Liver (tissue), 9 donors: ENCODE results near the gene SESN3. TPM values are rescaled to one million over a fixed set of nuclear protein-coding genes. Genes with fewer than 3 reads are reported as not detected.

ENCODE experiments used
- DNase-seq: peaks from one replicate; pipeline ENCODE4 v3.0.0-alpha.2; 2017; ENCODE audit warnings: low spot score
- H3K27ac ChIP-seq, 2 donors: one replicate each; pipeline ENCODE4 v1.7.0; 2013; ENCODE audit warnings: inconsistent platforms in 2 of 2, low read length in 2 of 2, control low read depth in 1 of 2, low read depth in 1 of 2, mild to moderate bottlenecking in 1 of 2
- H3K27me3 ChIP-seq, 4 donors: one replicate each; pipeline versions ENCODE4 v1.6.1 to v1.7.0; 2013; ENCODE audit warnings: low read length in 3 of 4, inconsistent platforms in 1 of 4, mild to moderate bottlenecking in 1 of 4, moderate library complexity in 1 of 4; ENCODE audit not compliant: control insufficient read depth in 4 of 4, insufficient read depth in 4 of 4
- H3K36me3 ChIP-seq, 4 donors: one replicate each; pipeline versions ENCODE4 v1.6.1 to v1.7.0; 2013; ENCODE audit warnings: low read length in 3 of 4, mild to moderate bottlenecking in 3 of 4, low read depth in 1 of 4, moderate library complexity in 1 of 4; ENCODE audit not compliant: control insufficient read depth in 4 of 4, insufficient read depth in 3 of 4
- H3K4me1 ChIP-seq, 4 donors: one replicate each; pipeline versions ENCODE4 v1.6.1 to v1.7.0; 2013; ENCODE audit warnings: low read length in 3 of 4, mild to moderate bottlenecking in 3 of 4, moderate library complexity in 1 of 4; ENCODE audit not compliant: control insufficient read depth in 4 of 4, insufficient read depth in 4 of 4
- H3K4me3 ChIP-seq, 3 donors: one replicate each; pipeline versions ENCODE4 v1.6.1 to v1.7.0; 2013; ENCODE audit warnings: low read length in 3 of 3, control low read depth in 1 of 3, low read depth in 1 of 3, mild to moderate bottlenecking in 1 of 3
- H3K9ac ChIP-seq, 2 donors: one replicate each; pipeline ENCODE4 v1.7.0; 2013; ENCODE audit warnings: low read length in 2 of 2, mild to moderate bottlenecking in 2 of 2, moderate library complexity in 2 of 2, control low read depth in 1 of 2, low read depth in 1 of 2
- H3K9me3 ChIP-seq, 4 donors: one replicate each; pipeline versions ENCODE4 v1.6.1 to v1.7.0; 2013; ENCODE audit warnings: low read length in 3 of 4; ENCODE audit not compliant: control insufficient read depth in 4 of 4
- ATF3 ChIP-seq: IDR thresholded peaks from 2 replicates; pipeline ENCODE4 v1.6.1; 2016; ENCODE audit warnings: antibody characterized with exemption
- CTCF ChIP-seq: fragments of 150-350 bp; IDR thresholded peaks from 2 replicates; pipeline ENCODE4 v1.5.1; 2017; ENCODE audit warnings: improper control_type of control experiment, low read depth, low read length; ENCODE audit not compliant: missing input control
- EGR1 ChIP-seq, 2 donors: IDR thresholded peaks; 2 replicates each; pipeline ENCODE4 v1.6.1; 2016 to 2018; ENCODE audit warnings: antibody characterized with exemption in 2 of 2, low read depth in 2 of 2
- FOXA1 ChIP-seq: IDR thresholded peaks from 2 replicates; pipeline ENCODE4 v1.6.1; 2016; ENCODE audit warnings: antibody characterized with exemption
- FOXA2 ChIP-seq: IDR thresholded peaks from 2 replicates; pipeline ENCODE4 v1.6.1; 2016; ENCODE audit warnings: antibody characterized with exemption
- GABPA ChIP-seq, 2 donors: IDR thresholded peaks in 1 of 2; conservative IDR thresholded peaks in 1 of 2; 2 replicates each; pipeline ENCODE4 v1.6.1; 2016; ENCODE audit warnings: antibody characterized with exemption in 2 of 2, mild to moderate bottlenecking in 1 of 2, moderate library complexity in 1 of 2
- HNF4A ChIP-seq, 2 donors: conservative IDR thresholded peaks; 2 replicates each; pipeline ENCODE4 v1.6.1; 2016; ENCODE audit warnings: antibody characterized with exemption in 2 of 2, mild to moderate bottlenecking in 2 of 2
- HNF4G ChIP-seq: IDR thresholded peaks from 2 replicates; pipeline ENCODE4 v1.6.1; 2016; ENCODE audit warnings: antibody characterized with exemption
- JUND ChIP-seq, 2 donors: IDR thresholded peaks; 2 replicates each; pipeline ENCODE4 v1.6.1; 2016; ENCODE audit warnings: antibody characterized with exemption in 2 of 2
- MAX ChIP-seq: IDR thresholded peaks from 2 replicates; pipeline ENCODE4 v1.6.1; 2016; ENCODE audit warnings: antibody characterized with exemption
- NR2F2 ChIP-seq: IDR thresholded peaks from 2 replicates; pipeline ENCODE4 v1.6.1; 2016; ENCODE audit warnings: antibody characterized with exemption
- RAD21 ChIP-seq, 2 donors: IDR thresholded peaks; 2 replicates each; pipeline ENCODE4 v1.6.1; 2016; ENCODE audit warnings: antibody characterized with exemption in 2 of 2, mild to moderate bottlenecking in 2 of 2
- REST ChIP-seq: IDR thresholded peaks from 2 replicates; pipeline ENCODE4 v1.6.1; 2016; ENCODE audit warnings: antibody characterized with exemption, mild to moderate bottlenecking
- RXRA ChIP-seq, 2 donors: IDR thresholded peaks; 2 replicates each; pipeline ENCODE4 v1.6.1; 2017 to 2018; ENCODE audit warnings: antibody characterized with exemption in 2 of 2, mild to moderate bottlenecking in 1 of 2
- SP1 ChIP-seq: IDR thresholded peaks from 2 replicates; pipeline ENCODE4 v1.6.1; 2018; ENCODE audit warnings: antibody characterized with exemption, mild to moderate bottlenecking
- TAF1 ChIP-seq: conservative IDR thresholded peaks from 2 replicates; pipeline ENCODE4 v1.6.1; 2016; ENCODE audit warnings: antibody characterized with exemption, mild to moderate bottlenecking
- YY1 ChIP-seq: IDR thresholded peaks from 2 replicates; pipeline ENCODE4 v1.6.1; 2016; ENCODE audit warnings: antibody characterized with exemption, mild to moderate bottlenecking
- ZBTB33 ChIP-seq: IDR thresholded peaks from 2 replicates; pipeline ENCODE4 v1.6.1; 2016; ENCODE audit warnings: antibody characterized with exemption
- WGBS: extraction: QIAGEN DNeasy Blood & Tissue Kit; methylation state at CpG from one replicate; pipeline ENCODE4 v1.1.7; 2013; 5-methylcytosine and 5-hydroxymethylcytosine counted together
- polyA plus RNA-seq, 2 donors: library from polyadenylated mRNA; stranded (reverse) in 1 of 2; unstranded in 1 of 2; fragments of 200-250 nt in 1 of 2; fragments of >200 nt in 1 of 2; fragmentation: Nextera tagmentation in 1 of 2; extraction: Ambion mirVana in 1 of 2; gene quantifications; one replicate each; pipeline versions ENCODE4 v1.2.1 to v1.2.3, GENCODE V29; 2013 to 2015
- total RNA-seq, 2 donors: library from RNA; depleted of rRNA; stranded (reverse); fragments of >200 nt; gene quantifications; one replicate each; pipeline ENCODE4 v1.2.3, GENCODE V29; 2014
- donor health status: healthy.
- donor health status: healthy.
- donor health status: healthy.
- donor health status: healthy.
- donor health status: healthy.

Gene SESN3
- total and polyA plus RNA-seq, 4 donors = 0.85 to 46.6 (median 2.6) TPM

GRCh38 chr11:95123556-95123955, 107.4 kb downstream of the SESN3 start:
- DNase-seq = no peak
- whole genome bisulfite sequencing = 84% methylated on average over 3 of the region's 3 CpGs
- no peak overlapping the region for H3K4me3 ChIP-seq
- no peak overlapping the region for H3K27ac ChIP-seq
- H3K9me3 ChIP-seq = no peaks in the 10 kb centered on the region
- TF ChIP-seq FOXA2 (no peak), MAX (no peak), HNF4A (conservative IDR thresholded peaks at IDR 0.05) (no peak), EGR1 (IDR thresholded peaks at IDR 0.05; ENCODE audit: low read depth in 2 of 2) (no peak), RXRA (IDR thresholded peaks at IDR 0.05) (no peak), NR2F2 (no peak), ZBTB33 (no peak), JUND (IDR thresholded peaks at IDR 0.05) (no peak), YY1 (no peak), ATF3 (no peak), RAD21 (IDR thresholded peaks at IDR 0.05) (no peak), REST (no peak), GABPA (IDR thresholded peaks at IDR 0.05 in 1 of 2, conservative IDR thresholded peaks at IDR 0.05 in 1 of 2) (no peak), HNF4G (no peak), SP1 (no peak), TAF1 (no peak), FOXA1 (no peak), CTCF (no peak)
- H3K27me3 ChIP-seq = no peaks in the 10 kb centered on the region
- no peaks in the 10 kb centered on the region for H3K4me1 ChIP-seq
- no peaks in the 10 kb centered on the region for H3K36me3 ChIP-seq
- H3K9ac ChIP-seq = no peak overlapping the region
